Measurements from ENCODE around the gene POC1A. TPM values are rescaled to one million over a fixed set of nuclear protein-coding genes. Genes with fewer than 3 reads are reported as not detected.

The POC1A gene
- total and polyA plus RNA-seq, 10 of the 15 experiments (the other 5 are each of a cell fraction or from before 2014, with no cell fraction given), result 8.5 to 49.8 (median 23.5) TPM

GRCh38 chr3:52025453-52025852 lies 128.8 kb downstream of the POC1A start:
- no peaks in the 10 kb centered on the region for H3K9me3 ChIP-seq (replicated peaks; ENCODE audit: control insufficient read depth, insufficient read depth, low read length)
- no peak overlapping the region for H2AFZ ChIP-seq (ENCODE audit: control insufficient read depth, low read depth, low read length)
- CTCF ChIA-PET, result interaction anchor here (0.8 to 1.7 kb wide), 9 partner anchors 11 to 119 kb away, joined by 3 to 9 read pairs (median 3); no protein-coding TSS in a partner anchor
- peaks cover 18% of the 10 kb centered on the region for H3K4me1 ChIP-seq (ENCODE audit: control insufficient read depth, insufficient read depth, low read length)
- intact Hi-C loops (cut with micrococcal nuclease; ENCODE audit: unreplicated experiment) (no loop called here), in situ Hi-C loops (cut with MboI) (no loop called here)
- TF ChIP-seq ZNF24 (IDR thresholded peaks at IDR 0.05), result no peak
- TF ChIP-seq SREBF1 (IDR thresholded peaks at IDR 0.05; ENCODE audit: low read length), result no peak
- no peak for TF ChIP-seq ZNF384 (IDR thresholded peaks at IDR 0.05; ENCODE audit: borderline replicate concordance, low read depth, low read length)
- TF ChIP-seq CBX5 (IDR thresholded peaks at IDR 0.05; ENCODE audit: low read depth), result no peak
- TF ChIP-seq WRNIP1 (IDR thresholded peaks at IDR 0.05; ENCODE audit: borderline replicate concordance, low read depth, low read length), result no peak
- TF ChIP-seq PBX3 (IDR thresholded peaks at IDR 0.05; ENCODE audit: insufficient replicate concordance, low read depth, low read length), result no peak
- no peak for TF ChIP-seq ESRRA (IDR thresholded peaks at IDR 0.05; ENCODE audit: low read length)
- no peak for TF ChIP-seq EGR1 (IDR thresholded peaks at IDR 0.05; ENCODE audit: borderline replicate concordance in 1 of 2, low read depth in 2 of 2, low read length in 2 of 2)
- TF ChIP-seq RBBP5 (conservative IDR thresholded peaks at IDR 0.05), result no peak
- no peak for TF ChIP-seq FOXM1 (IDR thresholded peaks at IDR 0.05; ENCODE audit: low read depth, low read length)
- TF ChIP-seq ATF7 (IDR thresholded peaks at IDR 0.05; ENCODE audit: low read depth), result no peak
- no peak for TF ChIP-seq BMI1 (IDR thresholded peaks at IDR 0.05; ENCODE audit: borderline replicate concordance)
- no peak for TF ChIP-seq SP1 (IDR thresholded peaks at IDR 0.05; ENCODE audit: low read depth, low read length)
- no peak for TF ChIP-seq ZNF622 (IDR thresholded peaks at IDR 0.05)
- no peak for TF ChIP-seq MYB (IDR thresholded peaks at IDR 0.05; ENCODE audit: borderline replicate concordance, low read depth, low read length)
- no peak for TF ChIP-seq ELK1 (IDR thresholded peaks at IDR 0.05; ENCODE audit: low read depth, low read length)
- no peak for TF ChIP-seq RELA (IDR thresholded peaks at IDR 0.05; ENCODE audit: borderline replicate concordance, partially characterized antibody)
- no peak for TF ChIP-seq SREBF2 (IDR thresholded peaks at IDR 0.05; ENCODE audit: low read length)
- ATAC-seq (no peak), DNase-seq (ENCODE audit: low read depth, low spot score) (no peak), FAIRE-seq (no peak)
- WGBS (ENCODE audit: insufficient coverage, insufficient replicate concordance, low lambda C conversion rate, missing lambda C conversion rate), result 89% methylated on average over 7 of the region's 7 CpGs
- H3K79me2 ChIP-seq (ENCODE audit: control insufficient read depth, insufficient read depth, low read length), result no peaks in the 10 kb centered on the region
- no peak overlapping the region for H3K27ac ChIP-seq (ENCODE audit: control insufficient read depth, insufficient read depth)
- SMC1A ChIA-PET (ENCODE audit: uncharacterized antibody, unreplicated experiment), result interaction anchor here (0.9 to 1.6 kb wide), 5 partner anchors 11 to 32 kb away, joined by 3 to 16 read pairs (median 4); no protein-coding TSS in a partner anchor
- POLR2A ChIA-PET, result interaction anchor here (0.6 to 2.3 kb wide), 6 partner anchors 9 to 218 kb away, joined by 4 to 12 read pairs (median 6); no protein-coding TSS in a partner anchor
- H3K36me3 ChIP-seq (ENCODE audit: control insufficient read depth in 2 of 2, insufficient read depth in 2 of 2, low read length in 1 of 2), result no peaks in the 10 kb centered on the region
- BruUV-seq (replicated peaks), result no TSS peak
- H4K20me1 ChIP-seq (ENCODE audit: control insufficient read depth, insufficient read depth), result no peaks in the 10 kb centered on the region
- RAD21 ChIA-PET (ENCODE audit: unreplicated experiment), result interaction anchor here (0.7 to 1.9 kb wide), 6 partner anchors 11 to 36 kb away, joined by 3 to 17 read pairs (median 5); no protein-coding TSS in a partner anchor
- H3K4me3 ChIP-seq, result no peak overlapping the region
- H3K9ac ChIP-seq (ENCODE audit: control insufficient read depth, insufficient read depth, low read length), result no peak overlapping the region
- H3K27me3 ChIP-seq (replicated peaks in 1 of 2; ENCODE audit: control insufficient read depth in 2 of 2, insufficient read depth in 2 of 2, low read length in 1 of 2), result no peaks in the 10 kb centered on the region
- H3K4me2 ChIP-seq (ENCODE audit: control insufficient read depth, insufficient read depth), result no peak overlapping the region

Measured in GM12878 (cell line).